GM18870 (cell line): Measurements from ENCODE around the gene XPR1.

Experiments
- ATAC-seq: cut with Tn5 transposase; IDR thresholded peaks from one replicate; pipeline ENCODE4 v1.9.1; 2021; ENCODE audit warnings: moderate library complexity; ENCODE audit not compliant: unreplicated experiment

Gene XPR1

DNA sequence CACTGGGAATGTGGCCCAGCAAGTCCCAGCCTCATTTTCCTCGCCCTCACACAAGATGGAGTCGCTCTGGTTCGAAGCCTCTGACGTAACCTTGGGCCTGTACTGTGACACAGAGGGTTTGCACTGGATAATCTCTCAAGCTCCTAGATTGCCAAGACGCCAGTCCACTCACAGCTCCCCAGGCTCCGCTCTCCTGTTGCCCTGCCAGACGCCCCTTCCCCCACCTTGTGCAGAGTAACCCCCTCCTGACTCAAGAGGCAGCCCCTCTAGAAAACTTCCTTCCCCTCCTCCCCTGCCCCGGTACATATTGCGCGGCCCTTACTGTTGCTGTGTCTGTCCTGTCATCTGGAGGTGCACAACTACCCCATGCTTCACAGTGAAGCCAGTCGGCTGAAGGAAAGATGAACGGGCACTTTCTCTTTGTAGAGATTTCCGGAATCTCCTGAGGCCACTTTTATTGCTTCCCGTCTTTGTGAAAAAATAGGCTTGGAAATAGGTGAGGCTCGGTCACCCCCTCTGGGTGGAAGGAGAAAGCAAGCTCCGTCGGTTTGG, 279.9 kb downstream of the XPR1 start:
- ATAC-seq: no peak

DNA sequence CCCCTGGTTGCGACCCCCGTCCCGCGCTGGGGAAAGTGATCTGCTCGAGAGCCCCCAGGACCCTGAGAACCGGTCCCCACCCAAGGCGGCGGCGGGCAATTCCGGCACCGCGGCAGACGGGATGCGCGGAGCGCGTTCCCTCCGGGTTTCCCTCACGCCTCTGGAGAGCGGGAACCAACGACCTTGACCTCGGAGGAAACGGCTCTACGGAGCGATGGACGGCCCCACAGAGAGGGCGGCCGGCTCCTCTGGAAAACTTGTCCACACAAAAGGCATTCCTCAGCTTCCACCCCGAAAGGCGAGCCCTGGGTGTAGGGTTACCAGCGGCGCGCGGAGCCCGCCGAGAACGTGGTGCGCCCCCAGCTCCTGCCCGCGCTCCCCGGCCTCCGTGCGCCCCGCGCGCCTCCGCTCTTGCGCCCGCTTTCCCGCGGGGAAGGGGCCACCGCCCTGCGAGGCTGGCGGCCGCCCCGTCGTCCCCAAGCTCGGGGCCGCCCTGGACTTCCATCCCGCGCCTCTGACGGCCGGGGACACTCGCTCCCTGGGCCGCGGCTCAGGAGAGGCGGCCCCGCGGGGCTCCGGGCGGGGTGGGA, 280.5 kb downstream of the XPR1 start:
- ATAC-seq: no peak

DNA sequence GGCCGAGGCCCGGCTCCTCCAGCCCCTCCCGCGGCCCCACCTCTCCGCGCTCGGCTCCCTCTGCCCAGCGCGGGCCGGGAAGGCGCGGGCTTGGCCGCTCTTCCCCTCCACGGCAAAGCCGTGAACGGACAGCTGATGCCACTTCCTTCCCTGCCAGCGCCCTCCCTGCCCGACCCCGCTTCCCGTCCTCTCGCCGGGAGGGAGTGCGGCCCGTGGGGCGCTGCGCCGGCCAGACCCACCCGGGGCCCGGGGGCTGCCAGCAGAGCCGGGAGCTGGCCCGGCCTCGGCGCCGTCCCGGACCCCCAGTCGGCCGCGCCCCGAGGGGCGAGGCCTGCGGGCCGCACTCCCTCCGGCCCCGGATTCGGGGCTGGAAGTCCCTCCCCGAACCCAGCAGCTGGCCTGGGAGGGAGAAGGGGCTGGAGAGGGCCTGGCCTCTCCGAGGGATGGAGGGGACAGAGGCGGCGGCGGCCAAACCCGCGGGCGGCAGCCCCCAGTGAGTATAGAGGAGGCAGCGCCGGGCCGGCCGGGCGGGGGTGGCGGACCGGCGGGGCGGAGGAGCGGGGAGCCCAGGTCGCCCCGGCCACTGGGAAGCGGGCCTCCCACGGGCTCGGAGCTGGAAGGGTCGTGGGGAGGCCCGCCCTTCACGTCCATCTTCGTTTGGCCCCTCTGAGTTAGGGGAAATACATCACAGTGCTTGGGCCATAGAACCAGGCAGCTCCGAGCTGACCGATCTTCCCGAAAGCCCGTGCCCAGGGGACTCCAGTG, 281.2 kb downstream of the XPR1 start, which contains the start of gene KIAA1614:
Gene KIAA1614, plus strand, starts transcription at position 97 of the 765 bp plus-strand sequence. Its CDS starts 347 bp downstream, at position 444.
- ATAC-seq: no peak

DNA sequence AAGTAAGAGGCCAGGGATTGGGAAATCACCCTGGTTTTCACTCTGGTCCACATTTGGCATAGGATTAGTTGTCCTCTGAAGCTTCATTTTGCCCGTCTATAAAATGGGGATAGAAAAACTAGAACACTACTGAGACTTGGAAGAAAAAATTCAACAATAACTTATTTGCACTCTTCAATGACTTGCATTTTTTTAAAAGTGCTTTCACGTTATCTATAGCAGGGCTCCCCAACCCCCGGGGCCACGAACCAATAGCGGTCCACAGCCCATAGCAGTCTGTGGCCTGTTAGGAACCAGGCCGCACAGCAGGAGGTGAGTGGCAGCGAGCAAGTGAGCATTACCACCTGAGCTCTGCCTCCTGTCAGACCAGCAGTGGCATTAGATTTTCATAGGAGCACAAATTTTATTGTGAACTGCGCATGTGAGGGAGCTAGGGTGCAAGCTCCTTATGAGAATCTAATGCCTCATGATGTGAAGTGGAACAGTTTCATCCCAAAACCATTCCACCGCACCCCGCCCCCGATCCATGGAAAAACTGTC, 283.7 kb downstream of the XPR1 start:
- no peak for ATAC-seq

DNA sequence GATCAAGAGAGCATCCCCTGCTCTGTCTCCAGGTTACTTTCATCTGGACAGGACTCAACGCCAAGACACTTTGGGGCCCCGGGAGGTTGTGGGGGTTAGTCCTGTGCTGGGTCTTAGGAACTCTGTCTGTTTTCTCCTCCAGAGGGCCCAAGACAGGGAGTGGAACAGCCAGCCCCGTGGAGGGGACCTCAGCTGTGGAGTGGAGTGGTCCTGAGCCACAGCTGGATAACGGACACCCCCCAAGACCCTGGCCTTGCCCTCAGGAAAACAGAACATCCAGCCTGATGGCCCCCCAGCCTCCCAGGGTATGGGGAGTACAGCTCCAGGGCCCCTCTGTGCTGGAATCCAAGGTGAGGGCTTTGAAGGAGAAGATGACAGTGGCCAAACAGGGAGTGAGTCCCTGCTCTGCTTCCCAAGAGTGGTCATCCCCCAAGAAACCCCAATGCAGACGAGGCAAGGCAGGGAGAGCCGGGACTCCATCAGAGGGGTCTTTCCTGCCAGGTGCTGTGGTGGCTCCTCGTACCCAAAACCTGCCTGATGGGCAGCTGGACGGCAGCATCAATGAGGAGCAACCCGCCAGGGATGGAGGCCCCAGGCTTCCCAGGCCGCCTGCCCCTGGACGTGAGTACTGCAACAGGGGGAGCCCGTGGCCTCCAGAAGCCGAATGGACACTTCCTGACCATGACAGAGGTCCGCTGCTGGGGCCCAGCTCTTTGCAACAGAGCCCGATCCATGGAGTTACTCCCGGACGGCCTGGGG, 284.4 kb downstream of the XPR1 start:
- ATAC-seq: no peak

DNA sequence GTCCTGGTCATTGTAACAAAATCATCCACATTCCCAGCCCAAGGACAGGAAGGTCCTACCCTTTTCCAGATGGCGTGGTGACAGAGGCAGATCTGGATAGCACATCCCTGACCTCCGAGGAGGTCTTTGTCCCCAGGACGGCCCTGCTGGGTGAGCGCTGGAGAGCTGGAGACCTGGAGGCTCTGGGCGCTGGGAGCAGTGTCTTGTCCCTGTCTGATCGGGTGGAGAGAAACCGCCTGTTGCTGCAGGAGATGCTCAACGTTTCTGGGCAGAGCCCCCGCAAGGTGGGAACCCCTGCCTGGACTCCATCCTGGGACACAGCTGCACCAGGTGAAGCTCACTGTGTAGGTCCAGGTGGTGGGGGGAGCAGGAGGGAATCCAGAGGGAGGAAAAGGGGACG, 284.9 kb downstream of the XPR1 start:
- ATAC-seq: no peak

DNA sequence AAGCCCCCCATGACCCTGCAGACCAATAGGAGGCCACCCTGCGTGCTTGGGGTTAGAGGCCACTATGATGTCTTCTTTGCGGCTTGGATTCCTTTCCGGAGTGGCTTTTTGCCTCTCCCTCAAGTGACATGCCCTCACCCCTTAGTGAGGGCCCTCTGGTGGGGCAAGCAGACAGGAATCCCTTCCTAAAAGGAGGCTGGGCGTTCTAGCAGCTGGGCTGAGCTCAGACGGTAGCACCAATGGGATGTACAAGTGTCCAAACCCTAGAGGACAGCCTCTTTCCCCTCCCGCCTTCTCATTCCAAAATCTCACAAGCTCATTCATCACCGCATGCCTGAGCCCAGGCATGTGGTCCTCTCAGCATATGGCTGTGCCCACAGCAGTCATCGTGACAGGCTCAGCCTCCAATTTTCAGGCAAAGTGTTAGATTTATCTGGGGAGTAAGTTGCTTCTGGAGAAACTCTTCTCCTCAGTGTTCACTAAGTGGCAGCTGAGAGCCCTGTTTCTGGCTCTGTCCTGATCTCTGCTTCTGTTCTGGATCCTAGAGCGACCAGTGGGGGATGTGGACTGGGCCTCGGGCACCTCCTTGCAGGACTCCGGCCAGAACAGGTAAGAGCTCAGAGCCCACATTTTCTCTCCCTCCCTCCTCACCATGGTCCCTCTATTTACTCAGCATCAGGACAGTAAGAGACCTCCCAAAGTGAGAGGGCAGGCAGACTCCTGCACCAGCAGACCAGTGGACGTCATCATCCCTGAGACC, 285.7 kb downstream of the XPR1 start:
- no peak for ATAC-seq

DNA sequence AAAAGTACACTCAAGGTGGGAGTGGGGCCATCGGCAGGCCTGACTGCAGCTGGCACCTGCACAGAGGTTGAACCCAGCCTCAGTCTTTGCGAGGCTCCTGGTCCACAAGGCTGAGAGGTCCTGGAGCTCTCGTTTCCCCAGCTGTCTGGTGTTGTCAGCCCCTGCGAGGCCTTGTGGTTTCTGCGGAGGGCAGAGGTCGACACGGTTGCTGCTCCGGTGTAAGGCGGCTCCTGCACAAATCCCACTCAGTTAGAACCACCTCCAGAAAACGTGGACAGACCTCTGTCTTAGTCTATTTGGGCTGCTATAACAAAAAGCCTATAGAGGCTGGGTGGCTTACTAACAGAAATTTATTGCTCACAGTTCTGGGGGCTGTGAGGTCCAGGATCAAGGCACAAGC, 286.7 kb downstream of the XPR1 start:
- no peak for ATAC-seq

DNA sequence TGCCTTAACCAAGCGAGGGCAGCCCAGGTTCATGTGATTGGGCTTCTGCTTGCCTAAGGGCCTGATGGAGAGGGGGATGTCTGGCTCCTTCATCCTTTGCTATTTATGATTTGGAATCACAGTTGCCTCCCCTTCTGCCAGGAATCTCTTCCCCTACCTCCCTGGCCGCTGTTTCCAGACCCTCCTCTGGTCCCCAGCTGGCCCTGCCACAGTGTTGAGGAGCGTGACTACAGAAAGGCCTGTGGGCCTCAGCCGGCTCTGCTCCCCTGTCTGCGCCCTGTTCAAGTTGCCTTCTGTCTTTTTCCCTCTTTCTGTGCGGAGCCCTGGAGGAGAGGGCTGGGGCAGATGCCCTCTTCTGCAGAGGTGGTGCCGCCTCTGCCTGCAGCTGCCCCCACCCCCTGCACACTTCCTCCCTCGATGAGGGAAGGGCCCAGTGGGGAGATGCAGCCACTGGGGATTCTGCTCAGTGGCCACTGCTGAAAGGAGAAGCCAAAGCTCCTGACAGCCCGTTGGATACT, 287.4 kb downstream of the XPR1 start:
- ATAC-seq: no peak

DNA sequence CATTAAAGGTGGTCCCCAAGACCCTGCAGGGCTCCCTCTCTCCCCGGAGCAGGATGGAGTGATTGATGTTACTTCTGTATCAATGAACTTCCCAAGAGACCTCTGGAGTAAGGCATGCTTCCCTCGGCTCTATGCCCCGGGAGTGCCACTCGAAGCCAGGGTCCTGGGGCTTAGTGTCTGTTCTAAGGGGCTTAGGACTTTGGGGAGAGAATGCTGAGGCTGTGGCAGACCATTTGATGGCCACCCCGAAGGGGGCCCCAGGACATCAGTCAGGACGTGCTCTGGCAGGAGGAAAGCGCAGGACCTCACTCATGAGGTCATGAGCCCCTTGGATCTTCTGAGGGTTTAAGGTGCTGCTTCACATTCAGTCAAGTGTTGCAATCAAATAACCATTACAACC, 288.4 kb downstream of the XPR1 start:
- ATAC-seq: no peak

DNA sequence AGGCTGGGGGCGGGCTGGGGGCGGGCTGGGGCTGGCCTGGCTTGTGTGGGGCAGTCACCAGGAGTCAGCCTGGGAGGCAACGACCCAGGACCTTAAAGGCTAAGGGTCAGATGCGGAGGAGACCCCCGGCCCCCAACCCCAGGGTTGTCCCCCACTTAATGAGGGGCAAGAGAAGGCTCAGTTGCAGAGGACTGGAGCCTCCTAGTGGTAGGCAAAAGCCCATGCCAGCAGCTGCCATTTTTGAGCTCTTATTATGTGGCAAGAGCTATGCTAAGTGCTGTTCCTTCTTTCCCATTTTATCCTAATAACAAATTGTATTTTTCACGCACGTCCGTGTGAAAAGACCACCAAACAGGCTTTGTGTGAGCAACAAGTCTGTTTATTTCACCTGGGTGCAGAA, 288.9 kb downstream of the XPR1 start:
- no peak for ATAC-seq

DNA sequence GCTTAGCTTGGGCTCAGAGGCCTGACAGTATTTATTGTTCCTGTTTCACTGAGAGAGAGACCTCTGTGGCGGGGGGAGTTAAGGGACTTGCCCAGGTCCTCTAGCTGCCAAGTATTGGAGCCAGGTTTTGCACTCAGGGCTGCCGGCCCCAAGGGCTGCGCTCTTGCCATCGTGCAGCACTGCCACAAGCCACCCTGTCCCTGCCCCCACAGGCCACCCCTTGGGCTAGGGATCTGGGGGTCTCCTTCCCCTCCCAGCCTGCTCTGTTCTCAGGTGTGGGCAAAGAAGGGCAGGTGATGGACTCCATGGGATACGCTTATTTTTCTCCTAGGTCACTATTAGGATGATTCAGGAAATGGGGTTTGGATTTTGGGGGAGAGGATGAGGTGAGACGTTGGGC, 289.6 kb downstream of the XPR1 start:
- ATAC-seq: no peak

DNA sequence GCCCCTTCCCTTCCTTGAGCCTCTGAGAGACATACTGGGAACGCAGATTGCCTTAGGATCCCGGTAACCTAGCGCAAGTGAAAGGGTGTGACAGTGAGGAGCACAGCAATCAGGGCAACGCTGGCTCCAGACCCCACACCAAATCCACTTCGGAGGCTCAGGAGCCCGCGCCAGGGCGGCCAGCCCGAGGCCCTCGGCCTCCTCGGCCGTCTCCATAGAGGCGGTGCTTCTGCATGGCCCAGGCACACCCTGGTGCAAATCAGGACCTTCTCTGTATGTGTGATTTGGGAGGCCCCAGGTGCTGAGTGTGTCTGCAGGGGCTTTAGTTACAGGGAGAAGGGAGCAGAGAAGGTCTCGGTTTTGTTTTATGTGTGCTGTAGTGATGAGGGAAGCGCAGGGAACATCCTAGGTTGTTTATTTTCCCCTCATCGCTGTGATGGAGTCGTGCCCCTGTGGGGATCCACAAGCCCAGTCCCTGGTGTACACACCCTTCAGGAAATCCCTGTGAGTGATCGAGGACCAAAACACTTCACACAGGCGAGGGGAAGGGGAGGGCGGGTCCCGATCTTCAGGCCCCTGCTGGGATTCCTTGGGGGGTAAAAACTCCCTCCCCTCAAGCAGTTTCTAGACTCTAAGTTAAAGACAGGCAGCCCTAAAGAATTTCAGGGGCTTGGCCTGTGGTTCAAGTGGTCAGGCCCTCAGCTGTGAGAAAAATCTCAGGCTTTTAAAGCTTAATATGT, 290.2 kb downstream of the XPR1 start:
- no peak for ATAC-seq

DNA sequence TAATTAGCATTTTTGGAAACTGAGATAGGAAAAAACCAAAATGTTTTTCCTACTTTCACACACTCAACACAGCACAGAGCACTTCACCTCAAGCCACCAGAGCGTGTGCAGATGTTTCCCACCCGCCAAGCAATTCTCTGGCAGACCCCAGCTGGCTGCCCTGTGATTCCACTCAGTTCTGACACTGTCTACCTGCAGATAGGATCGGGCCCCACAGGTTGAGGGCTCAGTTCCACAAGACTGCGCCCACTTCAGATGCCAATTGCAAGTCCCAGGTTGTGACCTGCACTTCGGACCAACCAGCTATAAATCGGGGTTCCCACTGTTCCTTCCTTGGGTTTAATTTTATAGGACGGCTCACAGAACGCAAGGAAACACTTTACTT, 290.8 kb downstream of the XPR1 start:
- ATAC-seq: no peak

DNA sequence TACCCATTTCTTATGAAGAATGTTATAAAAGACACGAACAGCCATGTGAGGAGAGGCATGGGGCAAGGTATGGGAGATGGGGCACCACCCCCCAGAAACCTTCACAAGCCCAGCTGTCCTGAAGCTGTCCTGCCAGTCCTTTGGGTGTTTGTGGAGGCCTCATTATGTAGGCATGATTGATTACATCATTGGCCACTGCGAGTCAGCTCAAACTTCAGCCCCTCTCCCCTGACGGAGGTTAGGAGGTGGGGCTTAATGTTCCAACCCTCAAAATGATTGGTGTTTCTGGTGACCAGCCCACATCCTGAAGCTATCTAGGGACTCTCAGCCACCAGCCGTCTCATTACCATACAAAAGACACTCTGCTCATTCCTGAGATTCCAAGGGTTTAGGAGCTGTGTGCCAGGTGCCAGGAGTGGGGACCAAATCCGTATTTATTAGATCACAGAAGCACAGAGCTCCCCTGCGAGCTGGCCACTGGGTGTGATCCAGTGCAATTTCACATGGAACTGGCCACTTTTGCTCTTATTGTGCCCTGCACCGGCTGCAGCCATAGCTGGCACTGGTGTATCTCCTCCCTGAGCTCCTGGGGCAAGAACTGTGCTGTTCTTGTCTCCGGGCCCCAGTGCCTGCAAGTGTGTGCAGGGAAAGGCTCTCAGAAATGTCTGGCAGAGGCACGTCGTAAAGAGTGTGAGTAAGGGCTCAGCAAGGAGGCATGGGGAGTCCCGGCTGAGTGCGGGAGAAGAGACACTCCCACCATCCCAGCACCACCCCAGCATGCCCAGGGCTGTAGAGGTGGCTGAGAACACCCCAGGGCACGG, 291.4 kb downstream of the XPR1 start:
- ATAC-seq: no peak

DNA sequence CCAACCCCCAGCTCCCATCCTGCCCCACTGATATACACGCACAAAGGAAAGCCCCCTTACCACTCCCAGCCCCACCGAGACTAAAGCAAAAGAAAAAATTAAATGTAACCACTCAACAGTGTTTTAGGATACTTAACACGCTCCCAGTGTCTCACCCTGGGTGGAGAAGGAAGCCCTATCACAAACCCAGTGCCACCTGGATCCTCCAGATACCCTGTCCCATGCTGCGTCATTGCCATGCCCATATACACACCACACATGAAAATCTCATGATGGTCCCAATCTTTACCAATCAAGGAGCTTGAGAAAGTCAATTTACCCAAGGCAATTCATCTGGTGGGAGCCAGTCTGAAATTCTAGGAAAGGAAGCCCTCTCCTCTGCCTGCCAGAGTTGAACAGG, 292.1 kb downstream of the XPR1 start:
- ATAC-seq: no peak

DNA sequence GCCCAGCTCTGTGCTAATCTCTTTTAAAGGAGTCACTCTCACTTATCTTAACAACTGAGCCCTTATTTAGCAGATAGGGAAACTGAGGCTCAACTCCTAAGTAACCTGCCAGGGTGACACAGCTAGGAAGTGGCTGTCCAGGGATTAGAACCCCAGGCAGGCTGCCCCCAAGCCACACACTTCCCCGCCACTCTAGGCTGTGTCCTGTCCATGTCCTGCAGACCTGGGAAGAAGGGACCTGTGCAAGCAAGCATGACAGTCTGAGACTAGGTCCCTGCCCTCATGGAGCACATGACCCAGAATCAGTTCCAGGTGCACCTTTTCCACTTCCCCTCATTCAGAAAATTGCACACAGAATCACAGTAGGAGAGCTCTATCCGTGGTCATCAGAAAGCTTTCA, 293.1 kb downstream of the XPR1 start:
- no peak for ATAC-seq

DNA sequence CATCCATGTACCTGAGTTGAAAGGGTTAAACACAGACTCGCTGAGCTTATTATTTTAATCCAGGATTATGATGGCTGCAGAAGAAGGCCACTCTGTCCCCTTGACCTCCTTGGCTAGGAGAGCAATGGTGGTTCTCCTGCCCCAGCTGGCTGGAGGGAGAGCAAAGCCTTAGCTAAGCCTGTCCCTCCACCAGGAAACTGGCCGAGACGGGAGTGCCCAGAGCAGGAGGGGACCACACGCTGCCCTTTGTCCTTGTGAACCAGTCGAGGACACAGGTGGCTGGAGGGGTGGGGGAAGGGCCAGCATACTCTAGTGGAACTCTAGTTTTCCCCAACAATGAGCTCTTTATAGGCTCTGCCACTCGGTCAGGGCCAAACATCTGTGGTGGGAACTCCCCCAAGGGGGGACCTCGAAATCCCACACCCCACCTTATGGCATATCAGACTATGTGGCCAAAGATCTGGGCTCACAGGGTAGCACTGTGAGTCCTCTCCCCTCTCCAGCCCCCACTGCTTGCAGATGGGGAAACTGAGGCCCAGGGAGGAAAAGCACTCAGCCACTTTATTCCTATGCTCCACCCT, 293.7 kb downstream of the XPR1 start:
- ATAC-seq: no peak
